ENCODE results near the gene CFAP97D2.

Gene CFAP97D2

DNA sequence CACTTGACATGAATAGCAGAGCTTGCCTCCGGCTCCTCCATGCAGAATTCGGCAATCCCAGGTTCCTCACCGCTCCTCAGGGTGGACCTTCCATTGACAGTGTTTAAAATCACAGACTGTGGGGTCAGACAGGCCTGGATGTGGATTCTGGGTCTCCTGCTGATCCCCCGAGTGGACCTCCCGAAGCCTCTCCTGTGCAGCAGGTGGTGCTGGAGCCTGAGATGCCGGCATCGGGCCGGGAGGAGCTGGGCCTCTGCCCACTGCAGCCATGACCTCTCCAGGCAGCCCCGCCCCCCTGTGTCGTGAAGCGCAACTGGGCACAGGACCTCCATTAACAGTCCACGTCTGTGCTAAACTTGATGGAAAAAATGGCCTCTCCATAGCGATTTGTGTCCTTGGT lies 45.1 kb downstream of the CFAP97D2 start:
- TF ChIP-seq, protein P1, sequence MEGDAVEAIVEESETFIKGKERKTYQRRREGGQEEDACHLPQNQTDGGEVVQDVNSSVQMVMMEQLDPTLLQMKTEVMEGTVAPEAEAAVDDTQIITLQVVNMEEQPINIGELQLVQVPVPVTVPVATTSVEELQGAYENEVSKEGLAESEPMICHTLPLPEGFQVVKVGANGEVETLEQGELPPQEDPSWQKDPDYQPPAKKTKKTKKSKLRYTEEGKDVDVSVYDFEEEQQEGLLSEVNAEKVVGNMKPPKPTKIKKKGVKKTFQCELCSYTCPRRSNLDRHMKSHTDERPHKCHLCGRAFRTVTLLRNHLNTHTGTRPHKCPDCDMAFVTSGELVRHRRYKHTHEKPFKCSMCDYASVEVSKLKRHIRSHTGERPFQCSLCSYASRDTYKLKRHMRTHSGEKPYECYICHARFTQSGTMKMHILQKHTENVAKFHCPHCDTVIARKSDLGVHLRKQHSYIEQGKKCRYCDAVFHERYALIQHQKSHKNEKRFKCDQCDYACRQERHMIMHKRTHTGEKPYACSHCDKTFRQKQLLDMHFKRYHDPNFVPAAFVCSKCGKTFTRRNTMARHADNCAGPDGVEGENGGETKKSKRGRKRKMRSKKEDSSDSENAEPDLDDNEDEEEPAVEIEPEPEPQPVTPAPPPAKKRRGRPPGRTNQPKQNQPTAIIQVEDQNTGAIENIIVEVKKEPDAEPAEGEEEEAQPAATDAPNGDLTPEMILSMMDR (IDR thresholded peaks at IDR 0.05; ENCODE audit: insufficient read depth, low read depth, low read length, missing control alignments), result no peak
- H3K4me3 ChIP-seq (ENCODE audit: low read depth, low read length), result no peak overlapping the region
- no peak for DNase-seq (ENCODE audit: low read depth)

GRCh38 chr13:114225610-114226009 lies 46.6 kb downstream of the CFAP97D2 start:
- TF ChIP-seq, protein P1 (IDR thresholded peaks at IDR 0.05; ENCODE audit: insufficient read depth, low read depth, low read length, missing control alignments), result no peak
- no peak overlapping the region for H3K4me3 ChIP-seq (ENCODE audit: low read depth, low read length)
- DNase-seq (ENCODE audit: low read depth), result no peak

- TF ChIP-seq, protein P1 (IDR thresholded peaks at IDR 0.05; ENCODE audit: insufficient read depth, low read depth, low read length, missing control alignments), result no peak
Measured at GRCh38 chr13:114226088-114226487, 47.0 kb downstream of the CFAP97D2 start.

GRCh38 chr13:114226699-114227323 lies 47.8 kb downstream of the CFAP97D2 start:
- DNase-seq (ENCODE audit: low read depth), result peak; percentile 90
- H3K4me3 ChIP-seq (ENCODE audit: low read depth, low read length), result no peak overlapping the region
- TF ChIP-seq, protein P1 (IDR thresholded peaks at IDR 0.05; ENCODE audit: insufficient read depth, low read depth, low read length, missing control alignments), result peak; percentile 98

More at GRCh38 chr13:114226088-114226487, 47.0 kb downstream of the CFAP97D2 start:
- peak; percentile 17 for DNase-seq (ENCODE audit: low read depth)
- no peak overlapping the region for H3K4me3 ChIP-seq (ENCODE audit: low read depth, low read length)

GRCh38 chr13:114227528-114227927 lies 48.5 kb downstream of the CFAP97D2 start:
- DNase-seq (ENCODE audit: low read depth), result no peak
- TF ChIP-seq, protein P1 (IDR thresholded peaks at IDR 0.05; ENCODE audit: insufficient read depth, low read depth, low read length, missing control alignments), result no peak
- no peak overlapping the region for H3K4me3 ChIP-seq (ENCODE audit: low read depth, low read length)

- H3K4me3 ChIP-seq (ENCODE audit: low read depth, low read length), result no peak overlapping the region
- TF ChIP-seq, protein P1 (IDR thresholded peaks at IDR 0.05; ENCODE audit: insufficient read depth, low read depth, low read length, missing control alignments), result no peak
- no peak for DNase-seq (ENCODE audit: low read depth)
Measured at GRCh38 chr13:114228176-114228575, 49.1 kb downstream of the CFAP97D2 start.

DNA sequence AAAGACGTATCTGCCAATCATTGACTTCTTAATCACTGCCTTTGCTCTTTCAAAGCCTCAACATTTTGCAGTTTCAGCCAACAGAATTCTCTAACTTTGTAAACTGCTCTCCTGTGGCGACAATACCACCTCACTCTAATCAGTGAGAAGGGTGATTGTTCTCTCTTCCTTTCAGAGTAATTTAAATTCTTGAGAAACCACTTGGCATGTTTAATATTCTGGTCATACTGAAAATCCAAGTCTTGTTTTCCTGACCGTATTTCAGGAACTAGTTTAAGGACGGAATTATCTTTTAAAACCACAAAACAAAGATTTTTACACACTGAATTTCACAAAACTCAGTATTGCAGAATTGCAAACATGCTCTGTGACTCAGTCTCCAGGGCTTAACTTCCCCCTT lies 50.4 kb downstream of the CFAP97D2 start:
- H3K4me3 ChIP-seq (ENCODE audit: low read depth, low read length), result no peak overlapping the region
- DNase-seq (ENCODE audit: low read depth), result no peak
- TF ChIP-seq, protein P1 (IDR thresholded peaks at IDR 0.05; ENCODE audit: insufficient read depth, low read depth, low read length, missing control alignments), result no peak

Data from GM12865 (cell line).